Endothelial cell of umbilical vein (primary cell): ENCODE data around the gene NTN1. TPM values are rescaled to one million over a fixed set of nuclear protein-coding genes. Genes with fewer than 3 reads are reported as not detected.

Experiments
- BruUV-seq: library from RNA; stranded (reverse); fragments of 400-500 nt; replicated peaks from 2 replicates; lab custom pipeline; 2021; lab: Mats Ljungman, UMichigan
- CTCF ChIA-PET: fragments of 300-600, 350-600 bp; sonication (Branson Sonifier 250); formaldehyde crosslinking; loops from one replicate; lab custom pipeline; 2021; ENCODE audit warnings: antibody characterized with exemption, inconsistent platforms; lab: Charles Lee
- POLR2A ChIA-PET: fragments of 300-600, 350-600 bp; sonication (Branson Sonifier 250); formaldehyde crosslinking; loops from one replicate; lab custom pipeline; 2021; ENCODE audit warnings: antibody characterized with exemption, inconsistent platforms; lab: Charles Lee
- DNase-seq: peaks from one replicate; pipeline ENCODE4 v3.0.0-alpha.2; 2011; ENCODE audit warnings: low read depth, low spot score
- FAIRE-seq: peaks from 2 replicates; lab custom pipeline; 2011; peaks lifted over from hg19 to GRCh38; lab: Jason Lieb, UNC
- H2AFZ ChIP-seq: 2 replicates; pipeline ENCODE4 v1.6.0; 2012; ENCODE audit warnings: low read depth, low read length, control low read depth, inconsistent platforms
- H3K27ac ChIP-seq: 2 replicates; pipeline ENCODE4 v1.5.1; 2011; ENCODE audit warnings: low read depth, mild to moderate bottlenecking, control low read depth, low read length, moderate library complexity; ENCODE audit not compliant: insufficient read depth
- H3K27me3 ChIP-seq, 2 experiments: 2 replicates each; pipeline versions ENCODE4 v1.6.0 to v1.6.1; 2011; ENCODE audit warnings: low read length in 2 of 2, mixed read lengths in 1 of 2; ENCODE audit not compliant: control insufficient read depth in 2 of 2, insufficient read depth in 2 of 2
- H3K36me3 ChIP-seq, 2 experiments: 2 replicates in 1 of 2; 3 replicates in 1 of 2; pipeline ENCODE4 v1.5.1; 2011; ENCODE audit warnings: low read length in 2 of 2, mild to moderate bottlenecking in 1 of 2, moderate library complexity in 1 of 2; ENCODE audit not compliant: control insufficient read depth in 2 of 2, insufficient read depth in 2 of 2; ENCODE audit errors: extremely low read depth in 1 of 2
- H3K4me1 ChIP-seq: 3 replicates; pipeline ENCODE4 v1.5.1; 2011; ENCODE audit warnings: mild to moderate bottlenecking, low read length; ENCODE audit not compliant: control insufficient read depth, insufficient read depth; ENCODE audit errors: extremely low read depth
- H3K4me2 ChIP-seq: 2 replicates; pipeline ENCODE4 v1.6.1; 2011; ENCODE audit warnings: low read length, control low read depth, mixed read lengths; ENCODE audit not compliant: insufficient read depth
- H3K4me3 ChIP-seq, 3 experiments: fragments of 200-600 bp in 1 of 3; sonication (generic), shearing (Covaris generic) in 1 of 3; replicated peaks in 1 of 3; 2 replicates each; pipeline ENCODE4 v1.5.1; 2011 to 2016; ENCODE audit warnings: control low read depth in 3 of 3, low read length in 3 of 3, mild to moderate bottlenecking in 2 of 3, inconsistent platforms in 1 of 3, low read depth in 1 of 3, moderate library complexity in 1 of 3; ENCODE audit not compliant: insufficient read depth in 1 of 3
- H3K79me2 ChIP-seq: 2 replicates; pipeline ENCODE4 v1.6.0; 2012; ENCODE audit warnings: low read length, inconsistent platforms; ENCODE audit not compliant: control insufficient read depth, insufficient read depth
- H3K9ac ChIP-seq: replicated peaks from 2 replicates; pipeline ENCODE3; 2011; ENCODE audit warnings: low read length, control low read depth; ENCODE audit not compliant: insufficient read depth; ENCODE audit errors: extremely low read depth
- H3K9me1 ChIP-seq: replicated peaks from 3 replicates; pipeline ENCODE4 v1.6.0; 2011; ENCODE audit warnings: mild to moderate bottlenecking, low read length; ENCODE audit not compliant: control insufficient read depth, insufficient read depth; ENCODE audit errors: extremely low read depth
- H3K9me3 ChIP-seq: replicated peaks from 2 replicates; pipeline ENCODE4 v1.5.1; 2012; ENCODE audit warnings: low read length, inconsistent platforms; ENCODE audit not compliant: control insufficient read depth, insufficient read depth
- H4K20me1 ChIP-seq: replicated peaks from 2 replicates; pipeline ENCODE3; 2011; ENCODE audit warnings: mild to moderate bottlenecking, low read length; ENCODE audit not compliant: control insufficient read depth, insufficient read depth; ENCODE audit errors: extremely low read depth
- CTCF ChIP-seq, 2 donors: IDR thresholded peaks; 1 replicate in 1 of 2; 2 replicates in 1 of 2; pipeline ENCODE4 v1.5.1; 2011; ENCODE audit warnings: low read length in 2 of 2, mild to moderate bottlenecking in 2 of 2, moderate library complexity in 2 of 2, control low read depth in 1 of 2, inconsistent platforms in 1 of 2, low read depth in 1 of 2; ENCODE audit not compliant: insufficient read depth in 1 of 2; ENCODE audit errors: extremely low read depth in 1 of 2
- EZH2 ChIP-seq: IDR thresholded peaks from 2 replicates; pipeline ENCODE4 v1.6.1; 2012; ENCODE audit warnings: borderline replicate concordance, low read depth, mild to moderate bottlenecking, moderate library complexity, low read length, inconsistent platforms; ENCODE audit not compliant: severe bottlenecking
- FOS ChIP-seq: IDR thresholded peaks from 2 replicates; pipeline ENCODE4 v1.6.1; 2011; ENCODE audit warnings: mild to moderate bottlenecking, low read length, moderate library complexity, borderline replicate concordance; ENCODE audit not compliant: insufficient read depth
- GATA2 ChIP-seq: IDR thresholded peaks from 2 replicates; pipeline ENCODE4 v1.7.0; 2011; ENCODE audit warnings: low read depth, mild to moderate bottlenecking, moderate library complexity, mixed read lengths, low read length; ENCODE audit not compliant: insufficient read length, insufficient read depth
- JUN ChIP-seq: IDR thresholded peaks from 2 replicates; pipeline ENCODE4 v1.6.1; 2011; ENCODE audit warnings: borderline replicate concordance, low read depth; ENCODE audit not compliant: insufficient read length, insufficient read depth
- MAX ChIP-seq: IDR thresholded peaks from 2 replicates; pipeline ENCODE4 v1.6.1; 2011; ENCODE audit not compliant: insufficient read depth, insufficient read length
- MYC ChIP-seq: IDR thresholded peaks from one replicate; pipeline ENCODE4 v1.6.1; 2011; ENCODE audit warnings: mild to moderate bottlenecking, low read depth, low read length
- POLR2A ChIP-seq: IDR thresholded peaks from 2 replicates; pipeline ENCODE4 v1.6.1; 2012; ENCODE audit warnings: low read depth, mild to moderate bottlenecking, control low read depth, low read length
- POLR2AphosphoS5 ChIP-seq: IDR thresholded peaks from 2 replicates; pipeline ENCODE4 v1.6.1; 2012; ENCODE audit warnings: low read depth, mild to moderate bottlenecking, control low read depth, low read length, moderate library complexity; ENCODE audit not compliant: insufficient read depth
- dilution Hi-C: fragments of 300-500 bp; cut with MboI; formaldehyde crosslinking; loops from one replicate; pipeline ENCODE4 v1.15.0; 2019; ENCODE audit warnings: low sequenced_read_pairs; ENCODE audit not compliant: extremely low pct_ligation_motif_present
- intact Hi-C: fragments of 100-400 bp; cut with micrococcal nuclease; formaldehyde crosslinking; loops from one replicate; pipeline ENCODE4 v1.10.0; 2022
- polyA plus RNA-seq, 4 experiments: library from polyadenylated mRNA; depleted of rRNA in 3 of 4; stranded (reverse) in 3 of 4; unstranded in 1 of 4; fragments of >200 nt; gene quantifications; 2 replicates each; pipeline versions ENCODE4 v1.2.1 to v1.2.3, GENCODE V29; 2011 to 2012; ENCODE audit warnings: missing spikeins in 1 of 4
- total RNA-seq: library from RNA; stranded (reverse); gene quantifications from 2 replicates; pipeline ENCODE4 v1.2.3, GENCODE V29; 2021

NTN1 gene
- total and polyA plus RNA-seq, 2 donors (not counting 3 experiments of a cell fraction or from before 2014, with no cell fraction given), result 0.10 to 0.18 TPM

- no peaks in the 10 kb centered on the region for H3K79me2 ChIP-seq
- H3K9me1 ChIP-seq, result no peaks in the 10 kb centered on the region
- H3K4me2 ChIP-seq, result no peak overlapping the region
- CTCF ChIA-PET, result no interaction called here
- dilution Hi-C loops, result no loop called here
- no TSS peak for BruUV-seq
- H3K9me3 ChIP-seq, result no peaks in the 10 kb centered on the region
- POLR2A ChIA-PET, result no interaction called here
- H2AFZ ChIP-seq, result no peak overlapping the region
- H3K27ac ChIP-seq, result no peak overlapping the region
- H3K27me3 ChIP-seq, result no peaks in the 10 kb centered on the region
- no peak overlapping the region for H3K4me3 ChIP-seq
- intact Hi-C loops, result no loop called here
- FAIRE-seq (no peak), DNase-seq (no peak)
- no peak overlapping the region for H3K9ac ChIP-seq
- TF ChIP-seq POLR2A (no peak), MAX (no peak), EZH2 (no peak), GATA2 (no peak), POLR2AphosphoS5 (no peak), MYC (no peak), CTCF (IDR thresholded peaks at IDR 0.05; ENCODE audit: extremely low read depth in 1 of 2, insufficient read depth in 1 of 2, low read depth in 1 of 2, low read length in 2 of 2) (no peak), JUN (no peak), FOS (no peak)
- H3K4me1 ChIP-seq, result no peaks in the 10 kb centered on the region
- no peaks in the 10 kb centered on the region for H4K20me1 ChIP-seq
- no peaks in the 10 kb centered on the region for H3K36me3 ChIP-seq
Measured at GRCh38 chr17:9166788-9167187, 145.5 kb downstream of the NTN1 start.
